ENCODE measurements around the gene ATOH8. TPM values are rescaled to one million over a fixed set of nuclear protein-coding genes. Genes with fewer than 3 reads are reported as not detected.

Gene ATOH8
- polyA plus RNA-seq, 2 of the 4 experiments (the other 2 are of a cell fraction), result 1.8 to 20.0 TPM

- ChIA-PET CTCF (interaction anchor here (0.6 to 35.1 kb wide), 5 partner anchors 19 to 273 kb away, joined by 3 to 1675 read pairs (median 4); partner anchors contain the start of gene ATOH8), POLR2A (no interaction called here)
- peak overlapping the region; percentile 70 to 75; a peak in 5 of 6 replicates for H3K27ac ChIP-seq
- no peaks in the 10 kb centered on the region for H3K9me3 ChIP-seq
- H3K4me1 ChIP-seq, result peaks cover 37% of the 10 kb centered on the region
- WGBS (ENCODE audit: missing lambda C conversion rate), result 81% methylated on average over 3 of the region's 3 CpGs
- ATAC-seq (no peak), DNase-seq (ENCODE audit: low read depth in 1 of 2, low spot score in 1 of 2) (no peak), FAIRE-seq (no peak)
- H3K4me2 ChIP-seq, result no peak overlapping the region
- TF ChIP-seq ZFP36 (IDR thresholded peaks at IDR 0.05; ENCODE audit: borderline replicate concordance, partially characterized antibody) (no peak), BCL3 (IDR thresholded peaks at IDR 0.05) (no peak), HDAC2 (IDR thresholded peaks at IDR 0.05) (no peak), ZNF302 (CRISPR knock-in tag; IDR thresholded peaks at IDR 0.05) (no peak), EP300 (IDR thresholded peaks at IDR 0.05) (no peak), RCOR1 (IDR thresholded peaks at IDR 0.05; ENCODE audit: low read depth, low read length) (no peak), EHF (CRISPR knock-in tag; IDR thresholded peaks at IDR 0.05) (no peak), RARB (CRISPR knock-in tag; IDR thresholded peaks at IDR 0.05) (no peak), CBX8 (IDR thresholded peaks at IDR 0.05) (no peak), FOXS1 (CRISPR knock-in tag; IDR thresholded peaks at IDR 0.05) (no peak), CHD2 (IDR thresholded peaks at IDR 0.05; ENCODE audit: low read length, partially characterized antibody) (no peak), RNF2 (IDR thresholded peaks at IDR 0.05; ENCODE audit: borderline replicate concordance, low read depth) (no peak), E2F6 (IDR thresholded peaks at IDR 0.05; ENCODE audit: borderline replicate concordance, low read depth) (no peak), CTCF (IDR thresholded peaks at IDR 0.05) (no peak), TP53 (CRISPR knock-in tag; IDR thresholded peaks at IDR 0.05) (no peak), CBX2 (IDR thresholded peaks at IDR 0.05; ENCODE audit: borderline replicate concordance, low read depth) (no peak), POLR2AphosphoS2 (conservative IDR thresholded peaks at IDR 0.05; ENCODE audit: low read length) (no peak), JUN (IDR thresholded peaks at IDR 0.05) (no peak), MYC (IDR thresholded peaks at IDR 0.05; ENCODE audit: borderline replicate concordance, low read length) (no peak)
- H3K4me3 ChIP-seq, result no peak overlapping the region
These were observed 54.0 kb downstream of the ATOH8 start for GRCh38 chr2:85807756-85808155.

GRCh38 chr2:85810371-85811179, 56.8 kb downstream of the ATOH8 start:
- Histone ChIP-seq H3K4me1 (peaks cover 41% of the 10 kb centered on the region), H3K27ac (peak overlapping the region; percentile 30 to 71; a peak in 4 of 6 replicates), H3K4me3 (no peak overlapping the region), H3K4me2 (no peak overlapping the region), H3K9me3 (no peaks in the 10 kb centered on the region)
- WGBS (ENCODE audit: missing lambda C conversion rate), result 87% methylated on average over 16 of the region's 16 CpGs
- no peak for FAIRE-seq
- DNase-seq (ENCODE audit: low read depth in 1 of 2, low spot score in 1 of 2), result no peak
- TF ChIP-seq KDM5A (IDR thresholded peaks at IDR 0.05) (no peak), RAD21 (conservative IDR thresholded peaks at IDR 0.05 in 1 of 2, IDR thresholded peaks at IDR 0.05 in 1 of 2) (no peak)
- CTCF ChIA-PET, result interaction anchor here (6.0 to 35.1 kb wide), 6 partner anchors 15 to 174 kb away, joined by 60 to 1675 read pairs (median 150); partner anchors contain the start of gene ATOH8
- POLR2A ChIA-PET, result no interaction called here
- no peak for ATAC-seq

All from A549 (cell line).